ENCODE measurements around the gene C15orf40.
A peak's percentile ranks its signal among the peaks of the same experiment; 100 is the strongest.

GRCh38 chr15:82952158-82953081, 59.0 kb downstream of the C15orf40 start, which contains the start of gene HOMER2:
- TF ChIP-seq POLR2A (IDR thresholded peaks at IDR 0.05) = peak; percentile 57 to 76
- TF ChIP-seq, protein P1, sequence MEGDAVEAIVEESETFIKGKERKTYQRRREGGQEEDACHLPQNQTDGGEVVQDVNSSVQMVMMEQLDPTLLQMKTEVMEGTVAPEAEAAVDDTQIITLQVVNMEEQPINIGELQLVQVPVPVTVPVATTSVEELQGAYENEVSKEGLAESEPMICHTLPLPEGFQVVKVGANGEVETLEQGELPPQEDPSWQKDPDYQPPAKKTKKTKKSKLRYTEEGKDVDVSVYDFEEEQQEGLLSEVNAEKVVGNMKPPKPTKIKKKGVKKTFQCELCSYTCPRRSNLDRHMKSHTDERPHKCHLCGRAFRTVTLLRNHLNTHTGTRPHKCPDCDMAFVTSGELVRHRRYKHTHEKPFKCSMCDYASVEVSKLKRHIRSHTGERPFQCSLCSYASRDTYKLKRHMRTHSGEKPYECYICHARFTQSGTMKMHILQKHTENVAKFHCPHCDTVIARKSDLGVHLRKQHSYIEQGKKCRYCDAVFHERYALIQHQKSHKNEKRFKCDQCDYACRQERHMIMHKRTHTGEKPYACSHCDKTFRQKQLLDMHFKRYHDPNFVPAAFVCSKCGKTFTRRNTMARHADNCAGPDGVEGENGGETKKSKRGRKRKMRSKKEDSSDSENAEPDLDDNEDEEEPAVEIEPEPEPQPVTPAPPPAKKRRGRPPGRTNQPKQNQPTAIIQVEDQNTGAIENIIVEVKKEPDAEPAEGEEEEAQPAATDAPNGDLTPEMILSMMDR (IDR thresholded peaks at IDR 0.05 in 4 of 5, conservative IDR thresholded peaks at IDR 0.05 in 1 of 5) = peak in 1 of 5 experiments; percentile 7
